CD4-positive, alpha-beta T cell treated with Interleukin-6 for 4 hours (primary cell): ENCODE measurements around the gene FOXN3.

Experiments
- DNase-seq: peaks from one replicate; pipeline ENCODE4 v3.0.0-alpha.2; 2020; ENCODE audit warnings: mixed read lengths

The FOXN3 gene

DNA sequence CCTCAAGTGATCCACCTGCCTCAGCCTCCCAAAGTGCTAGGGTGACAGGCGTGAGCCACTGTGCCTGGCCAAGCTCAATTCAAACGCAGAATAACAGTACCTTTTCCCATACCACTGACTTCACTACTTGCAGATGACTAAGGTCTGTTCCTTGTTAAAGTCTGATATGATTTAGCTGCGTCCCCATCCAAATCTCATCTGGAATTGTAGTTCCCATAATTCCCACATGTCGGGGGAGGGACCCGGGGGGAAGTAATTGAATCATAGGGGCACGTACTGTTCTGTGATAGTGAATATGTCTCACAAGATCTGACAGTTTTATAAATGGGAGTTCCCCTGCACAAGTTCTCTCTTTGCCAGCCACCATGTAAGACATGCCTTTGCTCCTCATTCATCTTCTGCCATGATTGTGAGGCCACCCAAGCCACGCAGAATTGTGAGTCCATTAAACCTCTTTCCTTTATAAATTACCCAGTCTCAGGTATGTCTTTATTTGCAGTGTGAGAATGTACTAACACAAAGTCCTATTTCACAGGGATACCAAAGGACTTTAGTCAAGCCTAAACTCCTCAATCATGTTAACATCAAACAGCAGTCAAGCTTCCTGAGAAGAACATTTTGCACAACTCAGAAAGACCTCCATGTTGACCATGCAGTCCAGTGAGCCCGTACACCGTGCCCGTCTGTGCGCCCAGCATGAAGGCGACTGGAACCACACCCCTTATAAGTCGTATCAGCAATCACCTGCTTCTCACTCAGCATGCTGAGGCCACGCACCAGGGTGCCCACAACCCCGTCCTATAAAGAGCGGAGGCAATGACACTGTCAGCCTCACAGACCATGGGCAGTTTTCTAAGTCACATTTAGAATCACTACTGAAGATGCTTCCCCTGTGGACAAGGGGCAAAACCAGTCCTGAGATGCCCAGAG is 36.9 kb downstream of the FOXN3 start:
- no peak for DNase-seq

DNA sequence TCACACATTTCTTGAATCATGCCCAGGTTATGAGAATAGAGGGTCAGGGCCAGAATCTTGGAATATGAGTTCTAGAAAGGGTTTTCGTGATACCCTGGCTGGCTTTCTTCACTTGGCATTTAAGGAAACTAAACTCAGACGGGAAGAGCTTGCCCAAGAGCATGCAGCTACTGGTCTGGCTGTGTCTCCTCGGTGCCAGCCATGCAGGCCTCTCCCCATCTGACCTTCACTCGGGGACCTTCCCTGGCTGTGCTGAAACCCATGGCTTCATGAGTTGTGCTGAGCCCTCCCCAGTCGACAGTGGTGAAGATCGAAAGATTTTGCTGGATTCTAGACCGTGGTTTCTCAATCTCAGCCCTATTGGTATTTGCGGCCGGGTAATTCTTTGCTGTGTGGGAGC is 38.0 kb downstream of the FOXN3 start:
- no peak for DNase-seq

DNA sequence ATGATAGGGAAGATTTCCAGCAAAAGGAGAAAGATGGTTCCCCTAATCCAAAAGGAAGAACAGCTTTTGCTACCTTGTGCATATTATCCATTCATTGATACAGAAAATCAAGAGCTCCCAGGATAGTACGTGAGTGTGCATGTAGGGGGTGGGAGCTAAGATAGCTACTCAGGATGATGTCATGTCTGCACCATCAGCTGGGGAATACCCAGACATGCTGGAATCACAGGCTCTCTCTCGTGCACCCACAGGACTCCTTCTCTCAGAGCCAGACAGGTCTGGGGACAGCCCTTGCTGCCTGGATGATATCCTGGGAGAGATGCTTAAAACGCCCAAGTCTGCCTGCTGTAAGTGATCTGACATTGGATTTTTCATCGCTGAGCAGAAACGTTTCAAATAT is 38.9 kb downstream of the FOXN3 start:
- peak; percentile 9 for DNase-seq

DNA sequence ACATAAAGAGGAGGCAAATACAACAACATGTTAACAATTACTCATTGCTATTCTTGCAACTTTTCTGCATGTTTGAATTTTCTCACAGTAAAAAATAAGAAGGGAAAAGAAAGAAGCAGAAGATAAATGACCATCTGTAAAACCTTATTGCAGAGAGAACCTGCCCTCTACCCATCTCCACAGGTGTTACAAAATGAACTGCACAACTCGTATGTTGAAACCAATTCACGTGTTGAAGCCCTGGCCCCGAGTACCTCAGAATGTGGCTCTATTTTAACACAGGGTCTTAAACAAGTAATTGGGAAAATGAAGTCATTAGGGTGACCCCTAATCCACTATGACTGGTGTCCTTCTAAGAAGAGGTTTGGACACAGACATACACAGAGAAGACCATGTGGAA is 39.5 kb downstream of the FOXN3 start:
- DNase-seq: no peak

DNA sequence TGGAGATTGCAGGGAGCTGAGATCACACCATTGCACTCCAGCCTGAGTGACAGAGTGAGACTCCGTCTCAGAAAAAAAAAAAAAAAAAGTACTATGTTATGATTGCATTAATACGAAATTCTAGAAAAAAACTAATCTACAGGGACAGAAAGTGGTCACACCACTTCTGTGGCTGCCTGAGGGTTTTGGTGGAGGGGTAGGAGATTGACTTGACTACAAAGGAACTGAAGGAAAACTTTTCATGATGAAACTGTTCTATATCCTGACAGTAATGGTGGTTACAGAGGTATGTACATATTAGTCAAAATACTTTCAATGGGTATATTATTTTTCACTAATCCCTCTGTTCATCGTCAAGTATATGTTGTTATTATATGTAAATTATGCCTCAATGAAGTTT is 42.1 kb downstream of the FOXN3 start:
- no peak for DNase-seq

DNA sequence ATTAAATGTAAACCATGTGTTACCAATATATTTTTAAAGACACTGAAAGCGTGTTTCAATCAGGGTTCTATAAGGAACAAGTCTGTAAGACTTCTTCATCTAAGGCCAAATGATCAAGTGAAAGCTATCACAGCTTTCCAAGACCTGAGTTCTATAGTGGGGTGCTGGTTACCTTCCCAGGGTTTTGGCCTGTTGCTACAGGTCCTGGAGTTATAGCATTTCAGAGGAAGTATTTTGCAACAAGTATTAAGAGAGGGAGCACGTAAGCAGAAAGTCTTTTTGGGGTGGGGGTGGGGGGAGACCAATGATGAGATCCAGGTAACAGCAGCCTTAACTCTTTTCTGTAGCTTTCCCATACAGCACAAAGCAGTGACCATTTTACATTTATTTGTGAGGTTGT is 43.8 kb downstream of the FOXN3 start:
- DNase-seq: no peak

DNA sequence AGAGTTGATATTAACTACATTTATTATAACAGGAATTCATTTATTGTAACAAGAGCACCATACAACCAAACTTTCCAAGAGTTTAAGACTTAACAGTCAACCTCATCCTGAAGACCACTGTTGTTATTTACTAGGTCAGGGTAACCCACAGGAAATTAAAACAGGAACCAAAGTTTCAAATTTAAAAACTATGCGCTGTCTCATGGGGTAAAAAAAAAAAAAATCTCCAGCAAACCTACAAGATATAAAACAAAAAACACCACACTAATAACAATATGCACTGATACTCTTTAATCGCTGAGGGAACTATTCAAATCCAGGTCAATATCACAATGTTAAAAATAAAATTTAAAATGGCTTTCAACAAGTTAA is 44.5 kb downstream of the FOXN3 start:
- no peak for DNase-seq

DNA sequence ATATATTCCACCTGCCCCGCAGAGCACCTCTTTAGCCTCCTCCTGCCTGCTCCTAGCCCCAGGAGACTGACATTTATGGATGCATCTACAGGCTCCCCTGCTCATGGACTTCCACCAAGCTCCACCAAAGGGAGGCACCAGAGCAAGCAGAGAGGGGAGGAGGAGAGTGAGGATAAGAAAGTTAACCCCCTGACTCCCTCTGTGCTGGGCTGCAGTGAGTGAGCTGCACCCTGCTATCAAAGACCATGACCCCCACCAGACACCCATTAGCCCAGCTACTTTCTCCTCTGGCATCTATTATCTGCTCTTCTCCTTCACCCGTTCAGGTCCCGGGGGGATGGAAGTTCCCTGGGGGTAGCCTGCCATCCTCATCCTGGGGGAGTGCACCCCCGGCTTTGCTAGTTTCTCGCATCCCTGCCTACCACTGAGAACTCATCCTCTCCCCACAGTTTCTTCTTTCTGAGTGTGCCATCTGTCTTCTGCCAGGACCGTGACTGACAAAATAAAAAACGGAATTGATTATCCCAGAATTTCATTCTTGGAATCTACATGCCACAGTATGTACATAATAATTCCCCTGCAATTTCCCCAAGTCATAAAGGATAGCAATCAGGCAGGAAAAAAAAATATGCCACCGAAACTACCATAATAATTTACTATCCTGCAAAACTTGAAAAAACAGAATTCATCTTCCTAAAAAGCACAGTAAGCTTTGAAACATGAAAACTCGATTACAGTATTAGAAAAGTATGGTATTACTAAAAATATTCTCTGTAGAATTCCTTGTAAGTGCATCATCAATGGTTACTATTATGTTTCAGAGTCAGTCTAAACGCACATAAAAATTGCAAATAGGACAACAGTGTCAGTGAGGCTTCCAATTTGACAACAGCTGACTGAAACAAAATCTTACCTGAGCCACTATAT is 45.2 kb downstream of the FOXN3 start:
- no peak for DNase-seq

DNA sequence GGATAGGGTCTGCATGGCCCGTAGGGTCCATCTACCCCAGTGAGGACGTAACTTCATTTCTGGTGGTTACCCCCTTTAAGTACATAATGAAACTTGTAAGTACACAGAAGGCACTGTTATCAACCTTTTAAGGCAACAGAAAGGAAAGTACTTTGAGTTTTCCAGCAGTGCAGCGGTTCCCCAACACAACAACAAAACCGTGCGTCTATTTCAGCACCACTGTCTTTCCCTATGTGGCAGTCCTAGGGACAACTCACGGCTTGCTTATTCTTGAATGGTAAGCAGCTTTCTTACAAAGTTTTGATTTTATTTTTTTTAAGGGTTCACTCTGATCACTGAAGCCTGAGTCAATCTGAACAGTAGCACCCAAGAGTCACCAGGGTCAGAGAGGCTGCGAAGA is 46.3 kb downstream of the FOXN3 start:
- no peak for DNase-seq

DNA sequence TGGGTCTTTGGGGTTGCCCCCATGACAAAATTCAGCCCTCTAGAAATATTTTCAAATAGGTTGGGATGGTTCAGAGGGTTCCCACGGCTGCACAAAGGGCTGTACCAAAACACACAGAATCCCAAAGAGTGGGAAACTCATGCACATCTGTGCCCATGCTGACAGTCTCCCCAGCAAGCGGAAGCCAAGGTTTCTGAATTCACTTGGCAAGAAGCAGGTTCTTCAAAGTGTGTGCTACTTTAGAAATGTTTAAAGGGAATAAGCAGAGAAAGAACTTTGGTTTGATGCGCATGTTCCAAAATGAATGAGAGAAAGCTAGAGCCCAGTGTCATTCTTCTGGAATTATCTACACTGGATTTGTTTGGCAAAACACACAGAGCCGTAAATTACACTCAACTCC is 46.7 kb downstream of the FOXN3 start:
- no peak for DNase-seq

DNA sequence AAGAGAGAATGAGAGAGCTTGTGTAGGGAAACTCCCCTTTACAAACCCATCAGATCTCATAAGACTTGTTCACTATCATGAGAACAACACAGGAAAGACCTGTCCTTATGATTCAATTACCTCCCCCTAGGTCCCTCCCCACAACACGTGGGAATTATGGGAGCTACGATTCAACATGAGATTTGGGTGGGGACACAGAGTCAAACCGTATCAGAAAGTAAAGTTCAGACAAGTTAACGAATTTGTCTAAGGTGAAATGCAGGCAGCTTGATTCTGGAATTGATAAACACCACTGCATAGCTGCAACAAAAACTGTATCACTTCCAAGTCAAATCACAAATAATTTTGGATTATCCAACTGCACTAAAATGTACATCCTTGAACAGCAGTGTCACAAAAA is 47.4 kb downstream of the FOXN3 start:
- no peak for DNase-seq

DNA sequence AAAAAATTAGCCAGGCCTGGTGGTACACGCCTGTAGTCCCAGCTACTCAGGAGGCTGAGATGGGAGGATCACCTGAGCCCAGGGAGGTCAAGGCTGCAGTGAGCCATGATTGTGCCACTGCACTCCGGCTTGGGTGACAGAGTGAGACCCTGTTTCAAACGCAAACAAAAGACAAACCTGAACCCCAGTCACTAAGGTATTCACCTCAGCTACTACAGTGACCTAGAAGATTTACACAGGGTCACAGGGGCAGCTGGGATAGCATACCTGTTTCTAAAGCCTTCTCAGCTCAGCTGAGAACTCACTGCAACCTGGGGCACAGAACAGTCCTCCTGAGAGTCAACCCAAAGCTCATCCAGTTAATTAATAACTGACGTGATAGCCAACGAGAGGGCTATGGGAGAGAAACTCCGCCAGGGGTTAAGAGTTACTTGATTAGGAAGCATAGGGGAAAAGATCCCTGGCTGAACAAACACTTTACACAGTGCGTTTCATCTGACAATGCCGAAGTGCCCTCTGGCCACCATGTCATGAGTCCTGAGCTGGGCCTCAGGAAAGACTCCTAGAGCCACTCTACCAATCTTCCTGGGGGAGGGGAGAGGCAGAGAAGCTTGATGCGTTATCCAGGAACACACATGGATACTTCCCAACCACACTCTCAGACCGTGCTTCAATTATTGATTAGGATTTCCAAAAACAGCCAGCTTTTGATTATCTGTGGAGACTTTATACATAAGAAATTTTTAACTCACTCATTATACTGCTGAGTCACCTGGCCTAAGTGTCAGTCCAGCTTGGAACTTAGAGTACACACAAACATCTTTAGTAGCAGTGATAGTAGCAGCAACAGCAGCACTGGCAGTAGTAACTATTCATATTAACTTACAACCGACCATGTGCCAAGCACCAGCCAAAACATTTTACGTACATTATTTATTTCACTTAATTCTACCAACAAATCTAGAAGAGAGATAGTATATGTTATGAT is 48.2 kb downstream of the FOXN3 start:
- DNase-seq: no peak

DNA sequence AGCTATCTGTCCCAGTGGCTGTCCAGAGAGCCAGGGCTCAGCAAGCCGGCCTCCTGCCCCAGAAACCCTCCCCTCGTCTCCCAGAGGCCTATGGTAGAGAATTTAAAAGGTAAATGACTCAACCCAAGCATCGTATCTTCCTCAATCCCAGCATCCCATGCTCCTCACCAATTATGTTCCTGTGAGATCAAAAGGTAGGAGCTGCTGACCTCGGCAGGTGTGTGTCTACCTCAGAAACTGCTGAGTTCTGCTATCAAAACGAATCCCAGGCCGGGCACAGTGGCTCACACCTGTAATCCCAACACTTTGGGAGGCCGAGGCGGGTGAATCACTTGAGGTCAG is 49.3 kb downstream of the FOXN3 start:
- no peak for DNase-seq

DNA sequence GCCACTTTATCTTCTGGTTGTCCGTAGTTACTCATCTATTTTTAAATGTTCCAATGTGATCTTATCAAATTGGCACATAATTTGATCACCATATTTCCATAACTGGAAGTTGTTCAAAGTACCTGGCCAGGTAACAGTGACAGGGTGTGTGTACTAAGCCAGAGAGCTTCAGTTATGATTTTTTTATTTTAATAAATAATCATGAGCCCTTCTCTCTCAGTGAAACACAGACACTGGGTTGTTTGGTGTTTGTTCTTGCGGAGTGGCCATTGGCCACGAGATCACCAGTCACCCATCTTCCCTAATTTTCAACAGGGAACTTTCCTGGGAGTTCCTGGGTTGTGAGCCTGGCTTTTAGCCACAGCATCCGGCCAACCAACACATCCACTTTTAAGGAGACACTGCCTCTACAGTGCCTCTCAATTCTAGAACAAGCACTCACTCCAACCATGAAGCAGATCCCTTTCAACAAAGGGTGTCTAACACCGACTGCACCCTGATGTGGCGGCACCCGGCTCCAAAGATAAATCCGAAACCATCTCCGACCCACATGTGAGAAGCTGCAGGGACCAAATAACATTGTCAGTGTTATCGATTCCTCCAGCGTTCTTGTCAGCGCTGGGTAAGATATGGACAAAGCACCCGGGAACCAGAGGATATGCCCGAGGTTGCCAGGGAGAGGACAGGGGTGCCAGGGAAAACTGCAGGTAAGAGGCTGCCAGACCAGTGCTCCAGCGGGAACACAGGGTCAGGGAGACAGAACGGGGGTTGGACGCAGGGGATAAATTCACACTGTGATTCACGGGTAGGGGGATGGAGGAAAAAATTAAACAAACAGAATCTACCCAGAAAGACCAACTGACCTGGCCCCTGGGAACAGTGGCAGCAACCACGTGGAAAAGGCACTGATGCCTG is 49.9 kb downstream of the FOXN3 start:
- DNase-seq: no peak

DNA sequence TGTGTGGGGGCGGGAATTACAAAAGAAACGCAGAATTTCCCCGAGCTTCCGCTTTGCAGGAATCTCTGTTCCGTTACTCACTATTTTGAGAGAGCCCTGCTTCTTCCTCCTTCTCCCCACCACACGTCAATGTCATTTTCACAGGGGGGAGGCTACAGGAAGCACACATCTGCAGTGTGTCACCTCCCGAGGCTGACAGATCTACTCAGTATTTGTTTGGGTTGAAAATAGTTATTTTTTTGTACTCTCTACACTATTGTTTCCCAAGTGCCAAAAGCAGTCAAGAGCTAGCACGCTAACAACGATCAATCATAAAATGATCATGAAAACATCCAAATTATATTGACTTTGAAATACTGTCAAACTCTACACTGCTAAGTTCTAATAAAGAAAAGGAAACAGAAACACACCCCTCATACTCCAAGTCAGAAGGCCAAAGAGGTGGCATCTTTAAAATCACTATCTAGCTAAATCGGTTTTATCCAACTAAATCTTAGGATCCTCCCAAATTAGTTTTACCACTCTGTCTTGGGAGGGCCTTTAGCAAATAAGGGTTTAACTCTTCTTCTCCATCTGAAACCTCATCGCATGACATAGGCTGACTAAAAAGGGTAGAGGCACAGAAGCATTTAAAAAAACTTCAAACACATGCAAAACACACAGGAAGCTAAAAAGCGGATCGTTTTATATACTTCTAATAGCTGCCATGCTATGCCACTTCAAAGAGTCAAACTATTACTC is 51.8 kb downstream of the FOXN3 start:
- peak; percentile 70 for DNase-seq

DNA sequence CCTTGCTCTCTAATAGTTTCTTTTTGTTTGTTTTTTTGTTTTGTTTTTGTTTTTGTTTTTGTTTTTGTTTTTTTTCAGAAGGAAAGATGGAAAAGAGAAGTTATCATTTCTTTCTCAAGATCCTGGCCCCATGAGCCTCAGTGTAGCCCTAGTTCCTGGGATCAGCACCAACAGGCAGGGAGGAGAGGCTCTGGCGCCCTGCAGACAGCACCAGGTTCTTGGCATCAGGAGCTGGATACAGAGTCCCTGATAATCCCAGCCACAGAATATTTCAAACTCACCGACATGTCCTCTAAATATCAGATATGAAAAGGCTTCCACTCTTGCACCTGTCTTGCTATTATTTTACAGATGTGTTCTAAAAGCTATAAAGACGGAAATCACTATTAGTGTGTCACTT is 52.7 kb downstream of the FOXN3 start:
- no peak for DNase-seq

DNA sequence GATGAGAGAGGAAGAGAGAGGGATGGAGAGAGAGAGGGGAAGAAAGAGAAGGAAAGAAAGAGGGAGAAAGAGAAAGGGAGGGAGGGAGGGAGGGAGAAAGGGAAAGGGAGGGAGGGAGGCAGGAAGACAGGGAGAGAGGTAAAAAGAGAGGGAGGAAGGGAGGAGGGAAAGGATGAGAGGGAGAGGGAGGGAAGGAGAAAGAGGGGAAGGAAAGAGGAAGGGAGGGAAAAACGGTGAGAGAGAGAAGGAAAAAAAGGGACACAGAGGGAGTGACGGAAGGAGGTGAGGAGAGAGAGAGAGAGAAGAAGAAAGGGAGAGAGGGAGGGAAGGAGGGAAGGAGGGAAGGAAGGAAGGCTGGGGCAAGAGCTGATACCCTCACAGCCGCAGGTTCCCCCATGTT is 56.8 kb downstream of the FOXN3 start:
- no peak for DNase-seq

DNA sequence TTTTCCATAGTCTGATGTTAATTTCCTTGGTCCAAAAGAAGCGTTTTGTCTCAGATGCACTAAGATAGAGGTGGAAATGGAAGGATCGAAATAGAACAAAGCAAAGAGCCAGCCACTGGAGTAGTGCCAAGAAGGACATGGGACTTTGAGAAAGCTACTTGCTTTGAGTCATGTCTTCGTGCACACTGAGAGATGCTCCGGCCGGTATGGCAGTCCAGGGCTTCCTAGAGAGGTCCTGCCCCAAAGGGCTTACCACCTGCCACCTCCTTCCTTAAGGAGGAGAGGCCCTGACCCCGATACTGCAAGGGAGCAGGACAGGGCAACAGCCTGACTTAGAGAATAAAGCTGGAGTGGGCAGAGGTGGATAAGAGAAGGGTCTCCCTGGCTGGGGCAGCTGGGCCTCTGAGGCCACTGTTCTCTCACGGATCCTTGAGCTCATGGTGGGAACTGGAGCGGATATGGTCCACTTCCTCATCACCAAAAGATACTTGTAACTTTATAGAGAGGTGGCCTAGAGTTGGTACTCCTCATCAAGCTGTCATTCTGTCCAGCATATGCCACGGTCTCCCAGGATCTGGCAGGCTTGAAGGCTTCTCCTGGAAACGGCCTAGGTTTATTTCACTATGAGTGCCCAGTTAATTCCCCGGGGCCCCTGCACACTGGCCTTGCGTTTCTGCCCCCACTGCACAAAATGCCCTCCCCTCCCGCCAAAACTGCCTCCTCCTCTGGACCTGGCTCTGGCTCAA is 57.4 kb downstream of the FOXN3 start:
- no peak for DNase-seq

DNA sequence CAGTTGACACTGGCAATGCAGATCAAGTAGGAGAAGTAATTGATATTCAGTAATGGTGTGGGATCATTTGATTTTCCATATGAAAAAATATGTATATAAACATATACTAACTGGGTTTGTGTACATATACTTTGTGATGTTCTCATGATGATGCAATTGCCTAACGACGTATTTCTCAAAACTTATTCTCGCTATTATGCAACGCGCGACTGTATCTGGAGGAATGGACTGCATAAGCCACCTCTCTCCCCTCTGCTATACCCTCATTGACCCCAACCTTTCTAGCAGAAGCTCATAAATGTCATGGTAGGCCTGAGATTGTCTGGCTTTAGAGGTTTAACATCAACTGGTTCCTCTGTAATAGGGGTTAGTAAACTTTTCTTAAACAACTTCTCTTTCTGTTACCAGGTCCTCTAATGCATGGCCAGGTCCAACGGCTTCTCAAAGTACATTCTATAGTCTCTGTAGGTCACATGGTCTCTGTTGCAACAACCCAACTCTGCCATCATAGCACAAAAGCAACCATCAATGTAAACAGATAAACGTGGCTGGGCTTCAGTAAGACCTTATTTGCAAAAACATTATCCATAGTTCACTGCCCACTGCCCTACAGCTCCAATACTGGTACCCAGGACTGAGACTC is 59.3 kb downstream of the FOXN3 start:
- DNase-seq: no peak

DNA sequence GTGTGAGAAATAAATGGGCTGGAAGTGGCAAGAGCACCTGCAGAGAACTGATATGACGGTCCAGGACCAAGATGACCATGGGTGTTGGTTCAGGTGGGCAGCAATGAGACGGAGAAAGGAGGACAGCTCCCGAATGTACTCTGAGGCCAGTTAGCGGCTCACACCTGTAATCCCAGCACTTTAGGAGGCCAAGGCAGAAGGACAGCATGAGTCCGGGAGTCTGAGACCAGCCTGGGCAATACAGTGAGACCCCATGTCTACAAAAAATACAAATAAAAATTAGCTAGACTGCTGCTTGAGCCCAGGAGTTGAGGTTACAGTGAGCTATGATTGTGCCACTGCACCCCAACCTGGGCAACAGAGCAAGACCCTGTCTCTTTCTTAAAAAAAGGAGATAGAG is 60.1 kb downstream of the FOXN3 start:
- no peak for DNase-seq
